Jurkat, Clone E6-1 (cell line): ENCODE results near the gene ANLN.
"Not testable (repeated sequence)": the region's sequence is repeated elsewhere in the genome, so short reads cannot be mapped to it uniquely, and the experiment has no call there.

Experiments
- DNase-seq: peaks from one replicate; pipeline ENCODE4 v3.0.0-alpha.2; 2011; ENCODE audit warnings: low read depth, low spot score
- H3K4me3 ChIP-seq: 2 replicates; pipeline ENCODE4 v1.5.1; 2011; ENCODE audit warnings: mild to moderate bottlenecking, low read length, control low read depth, moderate library complexity

ANLN gene

GRCh38 chr7:36372156-36372555 is 17.5 kb upstream of the ANLN start:
- no peak overlapping the region for H3K4me3 ChIP-seq

DNA sequence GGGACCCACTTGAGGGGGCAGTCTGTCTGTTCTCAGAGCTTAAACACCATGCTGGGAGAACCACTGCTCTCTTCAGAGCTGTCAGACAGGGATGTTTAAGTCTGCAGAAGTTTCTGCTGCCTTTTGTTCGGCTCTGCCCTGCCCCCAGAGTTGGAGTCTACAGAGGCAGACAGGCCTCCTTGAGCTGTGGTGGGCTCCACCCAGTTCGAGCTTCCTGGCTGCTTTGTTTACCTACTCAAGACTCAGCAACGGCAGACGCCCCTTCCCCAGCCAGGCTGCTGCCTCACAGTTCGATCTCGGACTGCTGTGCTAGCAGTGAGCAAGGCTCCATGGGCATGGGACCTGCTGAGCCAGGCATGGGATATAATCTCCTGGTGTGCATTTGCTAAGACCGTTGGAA is 11.1 kb upstream of the ANLN start:
- H3K4me3 ChIP-seq, DNase-seq: not testable (repeated sequence)

More at GRCh38 chr7:36372156-36372555, 17.5 kb upstream of the ANLN start:
- no peak for DNase-seq

DNA sequence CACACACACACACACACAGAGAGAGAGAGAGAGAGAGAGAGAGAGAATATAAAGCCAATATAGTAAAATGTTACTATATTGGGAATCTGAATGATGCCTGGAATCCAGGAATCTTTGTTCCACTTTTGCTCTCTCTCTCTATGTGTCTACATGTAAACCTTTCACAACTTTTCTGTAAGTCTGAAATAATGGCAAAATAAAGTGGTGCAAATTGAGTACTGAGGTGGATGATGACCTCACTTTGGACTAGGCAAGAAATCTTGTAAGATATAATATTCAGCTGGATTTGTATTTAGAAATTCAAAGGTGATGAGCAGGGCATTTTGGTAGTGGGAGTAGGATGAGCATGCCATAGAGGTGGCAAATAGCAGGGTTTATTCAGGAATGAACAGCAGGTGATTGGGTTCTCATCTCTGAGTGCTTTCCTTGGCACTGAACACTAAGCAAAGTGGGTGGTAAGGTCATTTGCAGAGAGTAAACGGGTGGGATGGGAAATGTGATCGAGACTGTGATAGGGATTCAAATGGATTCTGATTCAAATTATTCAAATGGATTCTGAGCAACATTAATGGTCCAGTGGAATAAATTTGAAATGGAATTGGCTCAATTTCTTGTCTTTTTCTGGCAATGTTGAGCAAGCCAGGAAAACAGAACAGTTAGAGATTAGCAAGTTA is 9.7 kb upstream of the ANLN start:
- no peak for DNase-seq
- no peak overlapping the region for H3K4me3 ChIP-seq

DNA sequence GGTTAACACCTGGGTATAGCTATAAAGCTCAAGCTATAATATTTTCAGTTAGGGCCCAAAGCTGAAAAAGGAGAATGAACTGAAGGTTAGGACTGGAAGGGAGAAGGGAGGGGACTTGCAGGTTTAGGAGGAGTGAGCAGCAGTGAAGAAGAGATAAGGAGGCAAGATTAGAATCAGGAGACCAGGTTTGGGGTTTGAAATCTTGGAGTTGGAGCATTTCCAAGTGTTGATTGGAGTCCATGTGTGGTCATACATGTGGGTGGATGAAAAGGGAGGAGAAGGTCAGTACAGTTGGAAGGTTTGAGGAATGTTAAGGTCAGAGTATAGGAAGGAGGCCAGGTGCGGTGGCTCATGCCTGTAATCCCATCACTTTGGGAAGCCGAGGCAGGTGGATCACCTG is 8.6 kb upstream of the ANLN start:
- no peak overlapping the region for H3K4me3 ChIP-seq
- DNase-seq, result no peak

- H3K4me3 ChIP-seq, DNase-seq: not testable (repeated sequence)
Measured at GRCh38 chr7:36383284-36383683, 6.4 kb upstream of the ANLN start.

- not testable (repeated sequence) for H3K4me3 ChIP-seq, DNase-seq
Measured at GRCh38 chr7:36385646-36386045, 4.0 kb upstream of the ANLN start.

- no peak for DNase-seq
Measured at GRCh38 chr7:36387435-36388231, 2.0 kb upstream of the ANLN start.

GRCh38 chr7:36388423-36388822 is 1.2 kb upstream of the ANLN start:
- H3K4me3 ChIP-seq, result no peak overlapping the region
- no peak for DNase-seq

More at GRCh38 chr7:36387435-36388231, 2.0 kb upstream of the ANLN start:
- H3K4me3 ChIP-seq, result no peak overlapping the region

DNA sequence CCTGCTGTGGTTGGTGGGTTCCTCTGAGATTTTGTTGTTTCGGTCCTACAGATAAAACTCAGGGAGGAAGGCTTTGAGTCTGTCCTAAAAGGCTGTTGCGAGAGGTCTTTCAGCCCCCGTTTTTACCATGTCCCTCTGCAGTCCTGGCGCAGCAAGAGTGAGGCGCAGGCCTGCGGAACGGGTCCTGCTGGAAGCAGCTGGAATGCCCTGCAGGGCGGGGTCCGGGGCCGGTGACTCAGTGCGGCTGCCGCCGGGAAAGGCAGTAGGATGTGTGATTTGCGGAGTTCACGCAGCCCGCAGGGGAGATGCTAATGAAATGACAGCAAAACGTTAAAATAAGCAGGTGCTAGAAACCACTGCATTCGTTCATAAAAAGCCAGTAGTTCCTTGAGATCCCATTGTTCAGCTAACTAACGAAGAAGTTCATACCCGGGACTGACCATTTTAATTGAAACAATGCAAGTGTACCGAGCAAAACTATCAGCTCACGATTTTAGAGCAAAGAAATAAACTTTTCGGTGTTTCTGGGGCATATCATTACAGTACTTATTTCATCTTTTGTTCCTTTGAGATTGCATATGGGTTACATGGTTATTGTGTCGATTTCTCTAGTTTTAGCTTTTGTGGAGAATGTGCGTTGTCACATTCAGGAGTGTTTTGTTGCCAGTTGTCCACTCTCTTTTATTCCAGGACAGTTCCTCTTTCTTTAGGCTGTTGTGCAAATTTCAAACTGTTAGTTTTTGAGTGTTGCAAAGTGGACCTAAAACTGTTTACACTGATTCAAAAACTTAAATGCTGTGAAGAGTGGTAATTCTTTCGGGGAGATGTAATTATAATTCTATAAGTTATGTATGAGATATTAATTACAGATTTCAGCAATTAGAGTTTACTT is 783 bp downstream of the ANLN start:
- H3K4me3 ChIP-seq, result peak overlapping the region; percentile 86
- peak; percentile 46 for DNase-seq

GRCh38 chr7:36391436-36392198 is 2.0 kb downstream of the ANLN start:
- DNase-seq, result peak; percentile 64
- H3K4me3 ChIP-seq, result peak overlapping the region; percentile 86

DNA sequence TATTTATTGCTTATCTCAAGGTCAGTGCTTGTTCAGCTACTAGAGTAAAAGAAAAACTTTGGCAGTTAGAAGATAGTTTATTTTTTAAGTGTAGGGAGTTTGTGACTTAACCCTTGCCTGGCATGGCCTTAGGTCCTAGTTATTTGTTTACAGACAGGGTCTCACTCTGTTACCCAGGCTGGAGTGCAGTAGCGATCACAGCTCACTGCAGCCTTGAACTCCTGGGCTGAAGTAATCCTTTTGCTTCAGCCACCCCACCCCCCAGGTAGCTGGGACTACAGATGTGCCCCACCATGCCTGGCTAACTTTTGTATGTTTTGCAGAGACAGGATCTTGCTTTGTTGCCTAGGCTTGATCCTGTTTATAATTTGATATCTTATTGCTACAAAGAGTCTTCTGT is 4.2 kb downstream of the ANLN start:
- DNase-seq, result no peak

DNA sequence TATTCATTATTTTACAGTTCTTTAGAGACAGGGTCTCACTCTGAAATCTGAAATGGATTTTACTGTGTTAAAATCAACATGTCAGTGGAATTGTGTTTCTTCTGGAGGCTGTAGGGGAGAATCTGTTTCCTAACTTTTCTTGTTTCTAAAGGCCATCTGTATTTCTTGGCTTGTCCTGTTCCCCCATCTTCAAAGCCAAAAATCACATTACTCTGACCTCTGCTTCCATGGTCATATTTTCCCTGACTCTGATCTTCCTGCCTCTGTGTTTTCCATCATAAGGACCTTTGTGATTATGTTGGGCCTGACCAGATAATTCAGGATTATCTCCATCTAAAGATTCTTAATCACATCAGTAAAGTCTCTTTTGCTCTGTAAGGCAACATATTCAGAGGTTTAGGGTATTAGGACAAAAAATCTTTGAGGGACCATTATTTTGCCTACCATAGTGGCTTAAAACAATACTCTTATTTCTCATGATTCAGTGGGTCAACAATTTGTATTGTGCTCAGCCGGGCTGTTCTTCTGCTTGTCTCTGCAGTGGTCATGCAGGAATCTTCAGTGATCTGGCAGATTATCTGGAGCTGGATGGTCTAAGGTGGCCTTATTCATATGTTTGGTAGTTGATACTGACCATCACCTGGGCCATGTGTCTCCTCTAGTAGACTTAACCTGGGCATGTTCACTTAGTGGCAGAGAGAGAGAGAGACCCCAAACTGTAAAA is 5.7 kb downstream of the ANLN start:
- DNase-seq, result no peak
- H3K4me3 ChIP-seq, result no peak overlapping the region

More for the DNA sequence above, 4.2 kb downstream of the ANLN start:
- no peak overlapping the region for H3K4me3 ChIP-seq

DNA sequence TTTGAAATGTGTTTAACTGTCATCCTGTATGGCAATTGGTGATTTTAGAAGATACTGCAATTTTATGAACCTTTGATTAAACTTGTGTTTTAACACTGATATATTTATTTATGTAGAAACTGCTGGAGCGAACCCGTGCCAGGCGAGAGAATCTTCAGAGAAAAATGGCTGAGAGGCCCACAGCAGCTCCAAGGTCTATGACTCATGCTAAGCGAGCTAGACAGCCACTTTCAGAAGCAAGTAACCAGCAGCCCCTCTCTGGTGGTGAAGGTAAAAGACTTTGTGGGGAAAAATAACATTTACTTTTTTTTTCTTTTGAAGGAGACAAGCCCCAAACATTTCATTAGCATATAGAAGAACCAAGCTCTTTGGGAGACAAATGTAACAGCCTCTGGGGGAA is 6.5 kb downstream of the ANLN start:
- no peak for DNase-seq
- H3K4me3 ChIP-seq, result no peak overlapping the region

GRCh38 chr7:36400036-36400435 is 10.4 kb downstream of the ANLN start:
- H3K4me3 ChIP-seq, result no peak overlapping the region
- DNase-seq, result no peak

GRCh38 chr7:36400606-36401005 is 10.9 kb downstream of the ANLN start:
- H3K4me3 ChIP-seq, result no peak overlapping the region
- DNase-seq, result no peak

DNA sequence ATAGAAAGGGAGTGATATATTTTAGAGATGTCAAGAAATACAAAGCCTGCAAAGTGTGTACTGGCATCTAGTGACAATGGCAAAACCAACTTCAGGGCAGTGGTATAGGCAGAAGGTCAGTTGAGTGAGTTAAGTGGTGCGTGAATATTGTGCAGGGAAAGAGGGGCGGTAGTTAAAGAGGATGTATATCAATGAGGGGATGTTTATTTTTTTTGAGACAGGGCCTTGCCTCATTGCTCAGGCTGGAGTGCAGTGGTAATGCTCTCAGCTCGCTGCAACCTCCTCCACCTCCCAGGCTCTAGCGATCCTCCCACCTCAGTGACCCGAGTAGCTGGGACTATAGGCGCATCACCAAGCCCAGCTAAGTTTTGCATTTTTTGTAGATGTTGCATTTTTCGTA is 13.8 kb downstream of the ANLN start:
- DNase-seq, result no peak
- H3K4me3 ChIP-seq, result no peak overlapping the region

DNA sequence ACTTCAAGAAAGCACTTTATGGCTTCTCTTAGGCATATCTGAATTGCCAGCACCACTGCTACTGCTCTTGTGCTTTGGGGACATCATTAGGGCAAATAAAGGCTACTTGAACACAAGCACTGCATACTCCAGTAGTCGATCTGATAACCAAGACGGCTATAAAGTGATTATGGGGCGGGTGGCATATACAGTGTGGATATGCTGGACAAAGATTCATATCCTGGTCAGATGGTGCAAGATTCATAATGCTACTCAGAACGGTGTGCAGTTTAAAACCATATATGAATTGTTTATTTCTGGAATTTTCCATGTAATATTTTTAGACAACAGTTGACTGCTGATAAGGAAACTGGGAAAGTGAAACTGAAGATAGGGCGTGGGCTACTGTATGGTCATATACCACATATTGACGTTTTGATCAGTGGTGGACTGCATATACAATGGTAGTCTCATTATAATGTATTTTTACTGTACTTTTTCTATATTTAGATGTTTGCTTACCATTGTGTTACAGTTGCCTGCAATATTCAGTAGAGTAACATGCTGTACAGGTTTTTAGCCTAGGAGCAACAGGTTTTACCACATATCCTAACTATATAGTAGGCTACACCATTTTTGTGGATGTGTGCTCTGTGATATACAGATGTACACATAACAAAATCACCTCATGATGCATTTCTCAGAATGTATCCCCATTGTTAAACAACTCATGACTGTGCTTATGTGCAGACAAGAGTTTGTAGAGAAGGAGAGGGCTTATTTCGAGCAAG is 15.2 kb downstream of the ANLN start:
- DNase-seq, result no peak
- H3K4me3 ChIP-seq, result no peak overlapping the region

- no peak for DNase-seq
- H3K4me3 ChIP-seq, result no peak overlapping the region
Measured at GRCh38 chr7:36405409-36405803, 15.7 kb downstream of the ANLN start.
